Natural killer cell (primary cell): Measurements from ENCODE around the gene NEBL. TPM values are rescaled to one million over a fixed set of nuclear protein-coding genes. Genes with fewer than 3 reads are reported as not detected.

Source experiments
- ATAC-seq, 3 donors: fragments of 150-1000 bp in 2 of 3; fragments of 200-7000 bp in 1 of 3; cut with Tn5 transposase; 1 replicate in 1 of 3; 2 replicates in 2 of 3; pipeline ENCODE4 v1.10.0; 2021; ENCODE audit warnings: mild to moderate bottlenecking in 2 of 3, moderate library complexity in 2 of 3
- DNase-seq, 2 donors: peaks; one replicate each; pipeline versions ENCODE4 v3.0.0 to v3.0.0-alpha.2; 2013 to 2021; ENCODE audit warnings: mixed read lengths in 1 of 2
- H3K27ac ChIP-seq: one replicate; pipeline ENCODE4 v1.5.1; 2013; ENCODE audit warnings: mild to moderate bottlenecking, low read length
- H3K27me3 ChIP-seq: one replicate; pipeline ENCODE4 v1.6.1; 2013; ENCODE audit warnings: low read length; ENCODE audit not compliant: control insufficient read depth, insufficient read depth
- H3K36me3 ChIP-seq: one replicate; pipeline ENCODE4 v1.6.1; 2013; ENCODE audit warnings: low read length; ENCODE audit not compliant: control insufficient read depth, insufficient read depth
- H3K4me1 ChIP-seq: one replicate; pipeline ENCODE4 v1.6.1; 2013; ENCODE audit warnings: low read length; ENCODE audit not compliant: control insufficient read depth, insufficient read depth
- H3K4me3 ChIP-seq: one replicate; pipeline ENCODE4 v1.5.1; 2013; ENCODE audit warnings: low read length
- H3K9me3 ChIP-seq: one replicate; pipeline ENCODE4 v1.6.1; 2013; ENCODE audit warnings: low read length; ENCODE audit not compliant: control insufficient read depth, insufficient read depth
- H3K27ac Mint-ChIP-seq, 2 donors: one replicate each; pipeline ENCODE4 v1.8.0; 2022; ENCODE audit warnings: mild to moderate bottlenecking in 2 of 2, mixed read lengths in 2 of 2, moderate library complexity in 1 of 2
- H3K27me3 Mint-ChIP-seq, 2 donors: one replicate each; pipeline ENCODE4 v1.8.0; 2022; ENCODE audit warnings: low read depth in 2 of 2, mixed read lengths in 2 of 2
- H3K36me3 Mint-ChIP-seq: one replicate; pipeline ENCODE4 v1.8.0; 2022; ENCODE audit warnings: mixed read lengths
- H3K4me1 Mint-ChIP-seq, 2 donors: one replicate each; pipeline ENCODE4 v1.8.0; 2022; ENCODE audit warnings: mixed read lengths in 2 of 2
- H3K4me3 Mint-ChIP-seq: one replicate; pipeline ENCODE4 v1.8.0; 2022; ENCODE audit warnings: mild to moderate bottlenecking, moderate library complexity, mixed read lengths
- H3K9me3 Mint-ChIP-seq, 2 donors: one replicate each; pipeline ENCODE4 v1.8.0; 2022; ENCODE audit warnings: mixed read lengths in 2 of 2
- CTCF ChIP-seq: fragments of 200-600 bp; IDR thresholded peaks from one replicate; pipeline ENCODE4 v1.8.0; 2022; ENCODE audit warnings: antibody characterized with exemption
- WGBS: methylation state at CpG from one replicate; pipeline ENCODE4 v1.1.7; 2013; ENCODE audit warnings: missing lambda C conversion rate; ENCODE audit not compliant: insufficient coverage; 5-methylcytosine and 5-hydroxymethylcytosine counted together
- intact Hi-C: fragments of 100-400 bp; cut with micrococcal nuclease; formaldehyde crosslinking; loops from one replicate; pipeline ENCODE4 v1.14.2; 2022
- total RNA-seq, 4 donors: library from RNA; stranded (reverse); fragments of 120-200 nt in 1 of 4; gene quantifications; one replicate each; pipeline versions ENCODE4 v1.2.3 to v1.2.4, GENCODE V29; 2013 to 2022

Gene NEBL
- total RNA-seq, 3 donors from 2014 or later (not counting 1 experiment from before 2014, with no cell fraction given), result 1.1 to 1.5 TPM; not detected in 1

- Histone ChIP-seq H3K27me3 (peaks cover 3% of the 10 kb centered on the region), H3K4me1 (no peaks in the 10 kb centered on the region), H3K9me3 (no peaks in the 10 kb centered on the region), H3K4me3 (no peak overlapping the region), H3K27ac (no peak overlapping the region), H3K36me3 (no peaks in the 10 kb centered on the region)
- TF ChIP-seq CTCF, result no peak
- no peak overlapping the region for H3K27ac Mint-ChIP-seq
- H3K9me3 Mint-ChIP-seq, result no peaks in the 10 kb centered on the region
- DNase-seq (no peak), ATAC-seq (no peak)
- peaks cover 11 to 38% of the 10 kb centered on the region in 2 donors for H3K27me3 Mint-ChIP-seq
- H3K4me3 Mint-ChIP-seq, result no peak overlapping the region
- intact Hi-C loops, result no loop called here
- H3K36me3 Mint-ChIP-seq, result no peaks in the 10 kb centered on the region
- no peaks in the 10 kb centered on the region for H3K4me1 Mint-ChIP-seq
- 33% methylated on average over 1 of the region's 2 CpGs for WGBS
Measured at GRCh38 chr10:20846263-20846662, 50.8 kb downstream of the NEBL start.

DNA sequence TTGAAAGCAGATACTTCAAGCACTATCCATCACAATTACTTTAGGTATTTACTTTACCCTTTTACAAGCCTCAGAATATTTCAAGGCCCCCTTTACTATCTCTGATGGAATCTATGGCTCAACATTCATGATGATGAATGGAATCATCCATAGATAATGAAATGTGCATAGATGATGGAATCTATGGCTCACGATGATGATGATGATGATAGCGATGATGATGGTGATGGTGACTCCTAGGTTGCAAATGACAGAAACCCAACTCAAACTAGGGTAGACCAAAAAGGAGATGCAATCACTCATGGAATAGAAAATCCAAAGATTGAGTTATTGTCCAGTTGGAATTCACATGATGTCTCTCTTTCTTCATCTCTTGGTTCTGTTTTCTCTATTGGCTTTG is 55.7 kb downstream of the NEBL start:
- DNase-seq (no peak), ATAC-seq (no peak)
- H3K36me3 Mint-ChIP-seq, result peaks cover 7% of the 10 kb centered on the region
- H3K4me3 Mint-ChIP-seq, result no peak overlapping the region
- H3K4me1 ChIP-seq, result no peaks in the 10 kb centered on the region
- no peaks in the 10 kb centered on the region for H3K36me3 ChIP-seq
- H3K9me3 ChIP-seq, result no peaks in the 10 kb centered on the region
- H3K4me3 ChIP-seq, result no peak overlapping the region
- peaks cover 11 to 24% of the 10 kb centered on the region in 2 donors for H3K27me3 Mint-ChIP-seq
- no peaks in the 10 kb centered on the region for H3K9me3 Mint-ChIP-seq
- no peaks in the 10 kb centered on the region for H3K4me1 Mint-ChIP-seq
- no peak for TF ChIP-seq CTCF
- H3K27ac ChIP-seq, result no peak overlapping the region
- 96% methylated on average over 2 of the region's 2 CpGs for WGBS
- no peak overlapping the region for H3K27ac Mint-ChIP-seq
- H3K27me3 ChIP-seq, result peaks cover under 1% of the 10 kb centered on the region
- intact Hi-C loops, result no loop called here

- H3K27me3 Mint-ChIP-seq, result peaks cover 8 to 9% of the 10 kb centered on the region in 2 donors
- no peaks in the 10 kb centered on the region for H3K4me1 Mint-ChIP-seq
- Histone ChIP-seq H3K9me3 (no peaks in the 10 kb centered on the region), H3K36me3 (no peaks in the 10 kb centered on the region), H3K27me3 (no peaks in the 10 kb centered on the region), H3K4me3 (no peak overlapping the region), H3K4me1 (no peaks in the 10 kb centered on the region), H3K27ac (no peak overlapping the region)
- ATAC-seq, result no peak
- WGBS, result 76% methylated on average over 3 of the region's 3 CpGs
- DNase-seq, result no peak
- intact Hi-C loops, result no loop called here
- H3K4me3 Mint-ChIP-seq, result no peak overlapping the region
- no peak overlapping the region for H3K27ac Mint-ChIP-seq
- H3K36me3 Mint-ChIP-seq, result peaks cover 7% of the 10 kb centered on the region
- no peak for TF ChIP-seq CTCF
- no peaks in the 10 kb centered on the region for H3K9me3 Mint-ChIP-seq
Measured at GRCh38 chr10:20839910-20840309, 57.2 kb downstream of the NEBL start.

GRCh38 chr10:20839141-20839540 is 58.0 kb downstream of the NEBL start:
- ATAC-seq, result no peak
- H3K36me3 Mint-ChIP-seq, result peaks cover 7% of the 10 kb centered on the region
- H3K4me1 Mint-ChIP-seq, result no peaks in the 10 kb centered on the region
- Histone ChIP-seq H3K4me3 (no peak overlapping the region), H3K27me3 (no peaks in the 10 kb centered on the region), H3K9me3 (no peaks in the 10 kb centered on the region), H3K4me1 (no peaks in the 10 kb centered on the region), H3K36me3 (no peaks in the 10 kb centered on the region), H3K27ac (no peak overlapping the region)
- 92% methylated on average over 4 of the region's 4 CpGs for WGBS
- H3K27ac Mint-ChIP-seq, result no peak overlapping the region
- DNase-seq, result no peak
- H3K9me3 Mint-ChIP-seq, result no peaks in the 10 kb centered on the region
- peaks cover 7 to 8% of the 10 kb centered on the region in 2 donors for H3K27me3 Mint-ChIP-seq
- no peak for TF ChIP-seq CTCF
- H3K4me3 Mint-ChIP-seq, result no peak overlapping the region
- intact Hi-C loops, result no loop called here
